ENCODE data around the gene CDH4.
"Not testable (repeated sequence)": the region's sequence is repeated elsewhere in the genome, so short reads cannot be mapped to it uniquely, and the experiment has no call there.

The CDH4 gene

GRCh38 chr20:61979090-61979489, 727.0 kb downstream of the CDH4 start:
- DNase-seq: no peak

- no peak for DNase-seq
Observed at GRCh38 chr20:61979701-61980635, 727.9 kb downstream of the CDH4 start.

GRCh38 chr20:61980647-61981583, 728.9 kb downstream of the CDH4 start:
- peak; percentile 25 for DNase-seq

GRCh38 chr20:61981691-61982090, 729.6 kb downstream of the CDH4 start:
- not testable (repeated sequence) for DNase-seq

DNA sequence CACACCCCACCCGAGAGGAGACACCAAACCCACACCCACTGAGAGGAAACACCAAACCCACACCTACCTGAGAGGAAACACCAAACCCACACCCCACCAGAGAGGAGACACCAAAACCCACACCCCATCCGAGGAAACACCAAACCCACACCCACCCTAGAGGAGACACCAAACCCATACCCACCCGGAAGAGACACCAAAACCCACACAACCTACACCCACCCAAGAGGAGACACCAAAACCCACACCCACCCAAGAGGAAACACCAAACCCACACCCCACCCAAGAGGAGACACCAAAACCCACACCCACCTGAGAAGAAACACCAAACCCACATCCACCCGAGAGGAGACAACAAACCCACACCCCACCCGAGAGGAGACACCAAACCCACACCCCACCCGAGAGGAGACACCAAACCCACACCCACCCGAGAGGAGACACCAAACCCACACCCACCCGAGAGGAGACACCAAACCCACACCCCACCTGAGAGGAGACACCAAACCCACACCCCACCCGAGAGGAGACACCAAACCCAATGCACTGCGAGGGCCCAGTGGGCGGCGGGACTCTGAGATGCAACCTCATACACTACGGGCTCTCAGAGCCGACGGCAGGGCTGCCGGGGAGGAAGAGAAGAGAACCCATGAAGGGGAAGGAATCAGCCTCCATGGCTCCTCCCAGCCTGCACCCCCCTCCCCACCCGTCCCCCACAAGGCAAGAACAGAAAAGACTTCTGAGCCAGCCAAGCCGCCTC, 730.3 kb downstream of the CDH4 start:
- no peak for DNase-seq

GRCh38 chr20:61982951-61983315, 730.9 kb downstream of the CDH4 start:
- DNase-seq: no peak

DNA sequence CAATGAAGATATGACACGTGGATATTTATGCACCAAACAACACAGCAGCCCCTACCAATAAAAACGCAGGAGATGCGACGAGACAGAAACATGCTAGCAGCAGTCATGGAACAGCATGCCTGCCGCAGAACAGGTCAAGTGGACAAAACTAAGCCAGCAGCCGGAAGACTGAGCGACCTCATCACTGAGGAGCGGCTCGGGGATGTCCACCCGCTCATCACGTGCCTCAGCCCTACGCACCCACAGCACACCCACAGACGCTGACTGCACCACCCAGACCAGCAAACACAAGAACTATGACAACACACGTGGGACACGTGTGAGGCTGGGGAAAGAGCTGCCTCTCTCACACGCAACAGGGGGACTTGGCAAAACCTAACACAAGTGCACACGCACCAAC, 731.9 kb downstream of the CDH4 start:
- DNase-seq: no peak

GRCh38 chr20:61984431-61984830, 732.4 kb downstream of the CDH4 start:
- DNase-seq: not testable (repeated sequence)

GRCh38 chr20:61985096-61985495, 733.0 kb downstream of the CDH4 start:
- DNase-seq: no peak

- DNase-seq: no peak
Observed at GRCh38 chr20:61986762-61987321, 734.8 kb downstream of the CDH4 start.

DNA sequence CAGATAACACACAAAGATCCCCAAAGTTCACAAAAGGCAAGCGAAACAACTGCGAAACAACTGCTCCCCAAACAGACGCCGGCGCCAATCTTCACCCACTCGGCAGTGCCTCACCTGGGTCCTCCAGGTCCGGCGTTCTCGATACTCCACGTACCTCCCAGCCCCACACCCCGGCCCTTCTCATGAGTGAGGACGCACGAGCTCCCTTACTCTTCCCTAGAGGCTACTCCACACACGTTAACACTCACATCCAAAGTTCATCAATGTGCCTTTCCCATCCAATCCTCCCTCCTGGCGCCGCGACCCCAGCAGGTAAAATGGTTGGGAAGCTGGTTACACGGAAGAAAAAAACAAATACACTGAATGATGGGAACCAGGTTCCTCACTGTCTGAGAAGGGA, 736.6 kb downstream of the CDH4 start:
- no peak for DNase-seq

- DNase-seq: no peak
Observed at GRCh38 chr20:61989741-61990140, 737.7 kb downstream of the CDH4 start.

Measured in RPMI8226 (cell line).